ENCODE data around the gene RAB25. TPM values are rescaled to one million over a fixed set of nuclear protein-coding genes. Genes with fewer than 3 reads are reported as not detected.

Gene RAB25
- total and polyA plus RNA-seq, 2 of the 13 experiments (the other 11 are each of a cell fraction or from before 2014, with no cell fraction given) = 0.20 to 0.22 TPM

GRCh38 chr1:156118177-156118868 lies 57.4 kb downstream of the RAB25 start (continued):
- TF ChIP-seq JUND (CRISPR knock-in tag; IDR thresholded peaks at IDR 0.05) = peak; percentile 36; the same call in 1 of the 2 replicates
- TF ChIP-seq PRPF4 (IDR thresholded peaks at IDR 0.05; ENCODE audit: low read depth, low read length, poor library complexity, severe bottlenecking) = no peak
- TF ChIP-seq RCOR2 (CRISPR knock-in tag; IDR thresholded peaks at IDR 0.05) = no peak
- TF ChIP-seq ZNF451 (CRISPR knock-in tag; IDR thresholded peaks at IDR 0.05) = no peak
- no peak for TF ChIP-seq HOMEZ (CRISPR knock-in tag; IDR thresholded peaks at IDR 0.05; ENCODE audit: low read depth)
- TF ChIP-seq NR2F6 (IDR thresholded peaks at IDR 0.05) = peak; percentile 59; the same call in 1 of the 2 replicates
- TF ChIP-seq NR2F6 (CRISPR knock-in tag; IDR thresholded peaks at IDR 0.05) = peak; percentile 41; the same call in 1 of the 2 replicates
- no peak for TF ChIP-seq RNF2 (conservative IDR thresholded peaks at IDR 0.05; ENCODE audit: low read depth)
- no peak for TF ChIP-seq ETS1 (CRISPR knock-in tag; IDR thresholded peaks at IDR 0.05)
- TF ChIP-seq ELF3 (CRISPR knock-in tag; IDR thresholded peaks at IDR 0.05) = peak; percentile 65
- peak; percentile 64; the same call in 1 of the 2 replicates for TF ChIP-seq SIN3A (IDR thresholded peaks at IDR 0.05; ENCODE audit: borderline replicate concordance, low read depth, low read length)
- no peak for TF ChIP-seq SNAPC5 (CRISPR knock-in tag; IDR thresholded peaks at IDR 0.05; ENCODE audit: borderline replicate concordance)
- TF ChIP-seq MZF1 (CRISPR knock-in tag; IDR thresholded peaks at IDR 0.05; ENCODE audit: borderline replicate concordance) = no peak
- peak; percentile 44 to 75; a peak in 3 of 4 replicates for TF ChIP-seq HMGXB4 (CRISPR knock-in tag; IDR thresholded peaks at IDR 0.05; ENCODE audit: borderline replicate concordance in 1 of 2, low read depth in 1 of 2)
- TF ChIP-seq ZFP41 (CRISPR knock-in tag; IDR thresholded peaks at IDR 0.05; ENCODE audit: borderline replicate concordance) = no peak
- TF ChIP-seq ZFYVE20 (CRISPR knock-in tag; IDR thresholded peaks at IDR 0.05; ENCODE audit: borderline replicate concordance, low read depth) = no peak
- no peak for TF ChIP-seq SNRNP70 (IDR thresholded peaks at IDR 0.05; ENCODE audit: low read depth, low read length)
- TF ChIP-seq HMGXB3 (CRISPR knock-in tag; IDR thresholded peaks at IDR 0.05; ENCODE audit: borderline replicate concordance) = no peak
- TF ChIP-seq CERS6 (CRISPR knock-in tag; IDR thresholded peaks at IDR 0.05) = no peak
